ENCODE results near the gene SLC9A4.

Gene SLC9A4

DNA sequence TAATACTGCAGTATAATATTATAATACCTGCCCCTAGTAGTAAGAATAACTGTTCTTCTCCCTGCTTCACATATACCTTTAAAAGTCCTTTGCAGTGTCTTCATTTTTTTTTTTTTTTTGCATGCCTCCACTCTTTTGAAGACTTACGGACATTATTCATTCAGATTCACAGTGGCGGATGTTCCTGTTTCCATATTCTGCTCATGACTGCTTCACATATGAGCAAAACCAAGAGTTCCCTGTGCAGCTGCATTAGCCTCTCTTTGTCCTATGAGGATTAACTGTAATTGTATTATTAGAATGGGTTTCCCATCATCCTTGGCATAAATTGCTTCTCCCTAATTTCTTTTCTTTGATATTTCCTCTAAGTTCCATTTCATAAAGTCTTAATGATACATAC is 37.3 kb upstream of the SLC9A4 start:
- TF ChIP-seq, protein P1, sequence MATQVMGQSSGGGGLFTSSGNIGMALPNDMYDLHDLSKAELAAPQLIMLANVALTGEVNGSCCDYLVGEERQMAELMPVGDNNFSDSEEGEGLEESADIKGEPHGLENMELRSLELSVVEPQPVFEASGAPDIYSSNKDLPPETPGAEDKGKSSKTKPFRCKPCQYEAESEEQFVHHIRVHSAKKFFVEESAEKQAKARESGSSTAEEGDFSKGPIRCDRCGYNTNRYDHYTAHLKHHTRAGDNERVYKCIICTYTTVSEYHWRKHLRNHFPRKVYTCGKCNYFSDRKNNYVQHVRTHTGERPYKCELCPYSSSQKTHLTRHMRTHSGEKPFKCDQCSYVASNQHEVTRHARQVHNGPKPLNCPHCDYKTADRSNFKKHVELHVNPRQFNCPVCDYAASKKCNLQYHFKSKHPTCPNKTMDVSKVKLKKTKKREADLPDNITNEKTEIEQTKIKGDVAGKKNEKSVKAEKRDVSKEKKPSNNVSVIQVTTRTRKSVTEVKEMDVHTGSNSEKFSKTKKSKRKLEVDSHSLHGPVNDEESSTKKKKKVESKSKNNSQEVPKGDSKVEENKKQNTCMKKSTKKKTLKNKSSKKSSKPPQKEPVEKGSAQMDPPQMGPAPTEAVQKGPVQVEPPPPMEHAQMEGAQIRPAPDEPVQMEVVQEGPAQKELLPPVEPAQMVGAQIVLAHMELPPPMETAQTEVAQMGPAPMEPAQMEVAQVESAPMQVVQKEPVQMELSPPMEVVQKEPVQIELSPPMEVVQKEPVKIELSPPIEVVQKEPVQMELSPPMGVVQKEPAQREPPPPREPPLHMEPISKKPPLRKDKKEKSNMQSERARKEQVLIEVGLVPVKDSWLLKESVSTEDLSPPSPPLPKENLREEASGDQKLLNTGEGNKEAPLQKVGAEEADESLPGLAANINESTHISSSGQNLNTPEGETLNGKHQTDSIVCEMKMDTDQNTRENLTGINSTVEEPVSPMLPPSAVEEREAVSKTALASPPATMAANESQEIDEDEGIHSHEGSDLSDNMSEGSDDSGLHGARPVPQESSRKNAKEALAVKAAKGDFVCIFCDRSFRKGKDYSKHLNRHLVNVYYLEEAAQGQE (IDR thresholded peaks at IDR 0.05; ENCODE audit: insufficient replicate concordance, low read depth): no peak
- TF ChIP-seq GABPA (IDR thresholded peaks at IDR 0.05; ENCODE audit: low read depth) (no peak), SPI1 (IDR thresholded peaks at IDR 0.05; ENCODE audit: borderline replicate concordance, low read depth) (no peak), POLR2AphosphoS5 (IDR thresholded peaks at IDR 0.05; ENCODE audit: low read depth) (no peak)
- TF ChIP-seq, protein P2, sequence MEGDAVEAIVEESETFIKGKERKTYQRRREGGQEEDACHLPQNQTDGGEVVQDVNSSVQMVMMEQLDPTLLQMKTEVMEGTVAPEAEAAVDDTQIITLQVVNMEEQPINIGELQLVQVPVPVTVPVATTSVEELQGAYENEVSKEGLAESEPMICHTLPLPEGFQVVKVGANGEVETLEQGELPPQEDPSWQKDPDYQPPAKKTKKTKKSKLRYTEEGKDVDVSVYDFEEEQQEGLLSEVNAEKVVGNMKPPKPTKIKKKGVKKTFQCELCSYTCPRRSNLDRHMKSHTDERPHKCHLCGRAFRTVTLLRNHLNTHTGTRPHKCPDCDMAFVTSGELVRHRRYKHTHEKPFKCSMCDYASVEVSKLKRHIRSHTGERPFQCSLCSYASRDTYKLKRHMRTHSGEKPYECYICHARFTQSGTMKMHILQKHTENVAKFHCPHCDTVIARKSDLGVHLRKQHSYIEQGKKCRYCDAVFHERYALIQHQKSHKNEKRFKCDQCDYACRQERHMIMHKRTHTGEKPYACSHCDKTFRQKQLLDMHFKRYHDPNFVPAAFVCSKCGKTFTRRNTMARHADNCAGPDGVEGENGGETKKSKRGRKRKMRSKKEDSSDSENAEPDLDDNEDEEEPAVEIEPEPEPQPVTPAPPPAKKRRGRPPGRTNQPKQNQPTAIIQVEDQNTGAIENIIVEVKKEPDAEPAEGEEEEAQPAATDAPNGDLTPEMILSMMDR (IDR thresholded peaks at IDR 0.05; ENCODE audit: insufficient read depth, low read length): no peak
- H3K27ac ChIP-seq (replicated peaks): no peak overlapping the region
- no peaks in the 10 kb centered on the region for H3K27me3 ChIP-seq (ENCODE audit: insufficient read depth, poor library complexity, severe bottlenecking)
- DNase-seq (ENCODE audit: low read depth in 1 of 2, low spot score in 1 of 2): no peak
- H3K4me3 ChIP-seq (replicated peaks; ENCODE audit: insufficient read depth, low read length): no peak overlapping the region

DNA sequence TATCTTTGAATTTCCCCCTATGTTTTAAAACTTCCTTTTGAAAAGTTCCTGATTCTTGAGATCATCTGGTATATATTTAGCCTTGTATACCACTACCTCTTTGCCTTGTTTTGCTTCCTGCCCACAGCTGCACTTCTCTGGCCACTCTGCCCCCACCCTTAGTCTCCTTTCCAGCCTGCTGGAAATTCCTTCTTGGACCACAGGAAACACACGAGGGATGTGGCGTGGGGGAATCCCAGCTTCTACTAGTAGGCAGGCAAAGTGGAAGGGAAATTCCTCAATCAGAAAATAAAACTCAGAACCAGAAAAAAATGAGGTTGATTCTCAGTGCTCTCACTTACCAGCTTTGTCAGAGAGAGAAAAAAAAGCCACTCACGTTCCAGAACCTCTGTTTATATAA is 36.7 kb upstream of the SLC9A4 start:
- Histone ChIP-seq H3K4me3 (replicated peaks; ENCODE audit: insufficient read depth, low read length) (no peak overlapping the region), H3K27ac (replicated peaks) (no peak overlapping the region), H3K27me3 (ENCODE audit: insufficient read depth, poor library complexity, severe bottlenecking) (no peaks in the 10 kb centered on the region)
- TF ChIP-seq SPI1 (IDR thresholded peaks at IDR 0.05; ENCODE audit: borderline replicate concordance, low read depth) (no peak), GABPA (IDR thresholded peaks at IDR 0.05; ENCODE audit: low read depth) (no peak), POLR2AphosphoS5 (IDR thresholded peaks at IDR 0.05; ENCODE audit: low read depth) (no peak)
- TF ChIP-seq, protein P1 (IDR thresholded peaks at IDR 0.05; ENCODE audit: insufficient replicate concordance, low read depth): no peak
- TF ChIP-seq, protein P2 (IDR thresholded peaks at IDR 0.05; ENCODE audit: insufficient read depth, low read length): no peak
- DNase-seq (ENCODE audit: low read depth in 1 of 2, low spot score in 1 of 2): no peak

DNA sequence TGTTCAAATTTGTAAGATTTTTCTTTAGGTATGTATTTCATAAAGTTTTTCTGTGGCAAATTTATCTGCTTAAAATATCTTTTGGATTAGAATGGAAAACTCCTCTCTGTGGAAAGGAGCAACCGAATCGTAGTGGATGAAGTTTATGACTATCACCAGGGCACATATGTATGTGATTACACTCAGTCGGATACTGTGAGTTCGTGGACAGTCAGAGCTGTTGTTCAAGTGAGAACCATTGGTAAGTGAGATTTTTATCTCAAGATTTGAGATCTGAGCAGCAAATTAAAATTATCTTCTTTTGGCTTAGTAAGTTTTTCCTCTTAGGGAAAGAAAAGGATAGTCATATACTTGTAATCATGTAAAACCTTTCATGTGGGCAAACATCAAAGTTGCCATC is 35.9 kb upstream of the SLC9A4 start:
- H3K4me3 ChIP-seq (replicated peaks; ENCODE audit: insufficient read depth, low read length): no peak overlapping the region
- no peak for TF ChIP-seq GABPA (IDR thresholded peaks at IDR 0.05; ENCODE audit: low read depth)
- TF ChIP-seq POLR2AphosphoS5 (IDR thresholded peaks at IDR 0.05; ENCODE audit: low read depth): no peak
- TF ChIP-seq, protein P1 (IDR thresholded peaks at IDR 0.05; ENCODE audit: insufficient replicate concordance, low read depth): no peak
- no peak for TF ChIP-seq SPI1 (IDR thresholded peaks at IDR 0.05; ENCODE audit: borderline replicate concordance, low read depth)
- TF ChIP-seq, protein P2 (IDR thresholded peaks at IDR 0.05; ENCODE audit: insufficient read depth, low read length): no peak
- no peak overlapping the region for H3K27ac ChIP-seq (replicated peaks)
- DNase-seq (ENCODE audit: low read depth in 1 of 2, low spot score in 1 of 2): no peak
- no peaks in the 10 kb centered on the region for H3K27me3 ChIP-seq (ENCODE audit: insufficient read depth, poor library complexity, severe bottlenecking)

Data from HL-60 (cell line).